ENCODE results near the gene SP110.

DNA sequence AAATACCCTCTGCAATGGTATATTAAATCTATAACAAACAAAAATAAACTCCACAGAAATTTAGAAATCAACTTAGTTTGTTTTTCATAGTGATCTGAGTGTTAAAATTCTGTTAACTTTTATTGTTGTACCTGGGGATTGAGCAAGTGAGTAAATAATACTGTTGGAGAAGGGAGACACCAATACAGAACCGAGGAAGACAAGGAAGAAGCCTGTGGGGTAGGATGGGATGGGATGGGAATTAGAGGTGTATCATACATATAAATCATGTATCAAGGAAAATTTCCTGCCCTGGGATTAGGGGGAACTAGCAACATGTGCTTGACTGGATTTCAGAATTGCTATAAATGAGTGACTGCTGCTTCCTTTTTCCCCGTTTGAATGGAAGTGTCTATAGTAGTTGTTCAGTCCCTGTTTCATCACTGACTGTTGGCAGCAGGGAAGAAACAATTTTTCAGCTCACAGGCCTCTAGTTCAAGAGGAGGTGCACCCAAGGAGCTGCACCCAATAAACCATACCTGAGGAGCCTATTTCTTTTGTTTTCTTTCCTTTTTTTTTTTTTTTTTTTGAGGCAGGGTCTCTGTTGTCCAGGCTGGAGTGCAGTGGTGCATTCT is 53.1 kb downstream of the SP110 start:
- TF ChIP-seq CTCF (IDR thresholded peaks at IDR 0.05) (no peak), POLR2A (IDR thresholded peaks at IDR 0.05) (no peak)
